NCI-H187 treated with DMSO at 0.1 percent for 48 hours (cell line): Measurements from ENCODE around the gene DOCK1.

Experiments used
- DNase-seq: peaks from one replicate; lab custom pipeline; 2025; lab: John Stamatoyannopoulos, UW

Gene DOCK1

DNA sequence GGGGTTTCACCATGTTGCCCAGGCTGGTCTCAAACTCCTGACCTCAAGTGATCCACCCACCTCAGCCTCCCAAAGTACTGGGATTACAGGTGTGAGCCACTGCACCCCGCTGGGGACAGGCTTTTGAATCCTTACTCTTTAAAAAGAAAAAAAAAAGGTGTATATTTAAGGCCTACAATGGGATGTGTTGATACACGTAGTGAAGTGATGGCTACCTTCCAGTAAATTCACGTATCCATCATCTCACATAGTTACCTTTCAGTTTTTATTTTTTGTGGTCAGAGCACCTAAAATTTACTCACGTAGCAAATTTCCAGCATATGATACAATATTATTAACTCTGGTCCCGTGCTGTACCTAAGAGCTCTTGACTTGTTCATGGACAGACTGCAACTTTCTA lies 410.7 kb downstream of the DOCK1 start:
- no peak for DNase-seq

DNA sequence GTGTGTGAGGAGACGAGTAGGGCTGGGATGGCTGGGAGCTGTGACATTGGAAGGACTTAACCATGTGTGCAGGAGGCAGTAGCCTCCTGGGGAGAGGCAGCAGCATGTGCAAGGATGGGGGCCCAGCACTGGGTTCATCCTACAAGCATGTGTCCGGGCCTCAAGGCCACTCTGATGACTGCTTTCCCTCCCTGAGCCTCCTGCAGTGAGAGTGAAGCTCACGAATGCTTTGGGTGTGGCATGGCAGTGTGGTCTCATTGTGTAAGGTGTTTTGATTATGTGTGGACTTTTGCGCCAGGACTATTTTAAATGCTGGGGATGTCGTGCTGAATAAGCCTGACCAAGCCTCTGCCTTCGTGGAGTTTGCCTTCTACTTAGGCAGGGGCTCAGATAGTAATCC lies 413.2 kb downstream of the DOCK1 start:
- no peak for DNase-seq

DNA sequence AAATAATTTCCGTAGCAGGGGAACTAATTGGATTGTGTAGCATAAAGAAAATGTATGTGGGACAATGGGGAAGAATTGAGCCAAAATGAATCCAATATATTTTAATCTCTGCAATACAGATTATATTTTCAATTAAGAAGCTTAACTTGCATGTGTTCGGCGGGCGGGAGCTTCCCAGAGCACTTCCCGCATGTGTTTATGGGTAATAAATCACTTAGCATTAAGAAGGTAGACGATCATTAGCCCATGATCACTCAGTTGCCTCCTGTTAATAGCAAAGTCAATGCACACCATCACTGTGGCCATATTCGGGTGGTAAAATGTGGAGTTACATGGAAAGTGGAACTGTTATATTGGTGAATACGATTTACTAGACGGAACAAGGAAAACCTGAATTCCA lies 414.0 kb downstream of the DOCK1 start:
- DNase-seq: no peak

DNA sequence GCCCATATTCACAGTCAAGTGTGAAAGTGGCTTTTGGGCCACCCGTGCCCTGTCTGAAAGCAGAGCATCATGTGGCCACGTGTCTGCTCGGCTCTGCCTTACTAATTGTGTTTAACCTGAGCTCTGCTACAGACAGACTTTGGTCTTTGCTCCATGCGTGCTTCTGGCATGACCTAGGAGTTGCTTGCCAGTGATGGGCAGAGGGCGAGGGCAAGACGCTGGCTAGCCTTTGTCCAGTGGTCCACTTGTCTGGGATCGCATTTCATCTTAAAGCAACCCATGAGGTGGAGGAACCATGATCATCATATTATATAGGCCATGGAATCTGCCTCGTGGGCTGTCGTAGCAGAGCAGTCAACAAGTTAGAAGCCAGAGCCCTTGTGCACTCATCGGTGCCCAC lies 414.5 kb downstream of the DOCK1 start:
- DNase-seq: no peak

DNA sequence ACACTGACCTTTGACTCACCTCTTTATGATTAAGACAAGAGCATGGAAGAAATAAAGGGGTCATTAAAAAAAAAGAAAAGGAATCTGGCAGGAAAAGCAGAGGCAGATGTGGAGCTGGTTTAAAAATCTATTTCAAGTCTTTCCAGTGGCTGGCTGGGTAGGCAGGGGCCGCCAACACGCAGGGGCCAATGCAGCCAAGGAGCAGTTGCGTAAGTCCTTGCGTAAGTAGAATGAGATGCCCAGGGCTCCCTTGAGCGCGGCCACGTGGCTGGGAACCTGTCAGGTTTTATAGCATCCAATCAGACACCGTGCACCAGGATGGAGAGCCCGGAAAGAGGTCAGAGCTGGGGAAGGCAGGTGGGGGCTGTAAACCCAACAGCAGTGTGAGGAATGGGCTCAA lies 414.9 kb downstream of the DOCK1 start:
- no peak for DNase-seq

DNA sequence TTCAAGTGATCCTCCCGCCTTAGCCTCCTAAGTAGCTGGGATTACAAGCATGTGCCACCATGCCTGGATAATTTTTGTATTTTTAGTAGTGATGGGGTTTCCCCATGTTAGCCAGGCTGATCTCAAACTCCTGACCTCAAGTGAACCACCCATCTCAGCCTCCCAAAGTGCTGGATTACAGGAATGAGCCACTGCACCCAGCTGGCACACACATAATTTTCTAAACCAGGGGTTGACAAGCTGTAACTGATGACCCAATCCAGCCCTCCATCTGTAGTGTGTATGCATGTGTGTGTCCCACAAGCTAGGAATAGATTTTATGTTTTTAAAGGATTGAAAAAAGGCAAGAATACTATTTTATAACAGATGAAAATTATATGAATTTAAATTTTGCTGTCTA lies 417.1 kb downstream of the DOCK1 start:
- DNase-seq: no peak

DNA sequence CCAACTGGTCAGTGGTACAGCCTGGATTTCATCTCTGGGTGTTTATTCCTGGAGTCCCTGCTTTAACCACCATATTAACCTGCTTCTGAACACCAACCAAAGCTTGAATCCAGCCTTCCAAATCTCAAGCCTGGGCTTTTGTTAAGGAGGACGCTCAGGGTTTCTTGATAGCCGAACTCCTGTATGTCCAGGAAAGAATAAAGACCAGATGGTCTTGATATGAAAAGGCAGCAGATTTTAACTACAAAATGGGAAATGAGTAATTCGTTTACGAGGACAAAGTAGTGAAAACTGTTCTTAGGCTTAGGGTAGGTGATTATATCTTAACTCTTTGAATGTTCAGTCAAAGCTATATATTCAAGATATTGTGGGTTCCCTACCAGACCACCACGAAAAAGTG lies 420.3 kb downstream of the DOCK1 start:
- DNase-seq: no peak

DNA sequence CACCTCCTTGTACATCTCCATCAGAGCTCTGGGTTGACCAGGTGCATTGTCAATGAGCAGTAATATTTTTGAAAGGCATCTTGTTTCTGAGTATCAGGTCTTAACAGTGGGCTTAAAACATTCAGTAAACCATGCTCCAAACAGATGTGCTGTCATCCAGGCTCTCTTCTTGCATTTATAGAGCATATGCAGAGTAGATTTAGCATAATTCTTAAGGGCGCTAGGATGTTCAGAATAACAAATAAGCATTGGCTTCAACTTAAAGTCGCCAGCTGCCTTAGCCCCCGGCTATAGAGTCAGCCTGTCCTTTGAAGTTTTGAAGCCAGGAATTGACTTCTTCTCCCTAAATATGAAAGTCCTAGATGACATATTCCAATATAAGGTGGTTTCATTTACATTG lies 421.7 kb downstream of the DOCK1 start:
- no peak for DNase-seq

DNA sequence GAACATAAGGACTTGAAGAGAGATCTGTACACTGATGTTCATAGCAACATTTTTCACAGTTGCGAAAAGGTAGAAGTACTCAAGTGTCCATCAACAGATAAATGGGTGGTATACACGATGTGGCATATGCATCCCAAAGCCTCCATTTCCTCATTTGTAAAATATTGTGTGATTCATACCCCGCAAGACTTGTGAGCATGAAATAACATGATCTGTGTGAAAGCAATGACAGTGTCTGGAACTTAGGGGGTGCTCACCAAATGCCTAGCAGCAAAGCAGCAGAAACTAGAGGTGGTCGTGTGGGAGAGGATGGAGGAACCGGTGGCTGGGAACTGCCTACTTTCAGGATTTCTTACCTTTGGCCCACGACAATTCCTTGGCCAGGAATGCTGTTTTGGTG lies 426.5 kb downstream of the DOCK1 start:
- no peak for DNase-seq

DNA sequence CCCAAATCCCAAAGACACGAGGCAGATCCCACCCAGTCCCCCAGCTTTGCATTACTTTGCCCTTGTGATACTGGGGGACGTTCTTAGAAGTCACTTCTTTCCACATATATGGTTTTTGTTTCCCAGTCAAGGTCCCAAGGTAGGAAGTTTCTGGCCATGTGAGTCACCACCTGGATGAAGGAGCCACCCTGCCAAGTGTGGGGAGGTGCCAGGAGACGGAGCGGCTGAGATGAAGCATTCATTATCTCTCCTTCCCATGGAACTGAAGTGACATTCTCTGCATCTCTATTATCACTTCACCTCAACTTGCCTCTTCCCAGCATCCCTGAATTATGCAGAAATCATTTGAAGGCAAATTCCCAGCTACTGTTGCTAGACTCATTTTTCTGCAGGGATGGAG lies 427.4 kb downstream of the DOCK1 start:
- no peak for DNase-seq

DNA sequence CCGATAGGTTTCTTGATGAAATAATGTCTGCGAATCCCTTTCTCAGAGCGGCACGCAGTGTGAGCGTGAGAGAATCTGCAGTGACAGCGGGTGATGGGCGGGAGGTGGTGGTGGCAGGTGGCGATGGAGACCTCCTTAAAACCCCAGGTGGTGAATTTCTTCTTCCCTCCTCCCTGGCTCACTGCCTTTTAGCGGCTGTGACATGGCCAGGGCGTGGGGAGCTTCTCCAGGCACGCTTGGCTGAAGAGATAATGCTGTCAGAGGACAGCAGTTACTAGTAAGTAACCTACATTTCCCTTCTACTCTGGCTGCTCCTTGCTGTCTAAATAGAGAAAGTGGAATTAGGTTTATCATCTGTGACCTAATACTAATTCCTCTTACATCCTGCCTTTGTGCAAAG lies 432.6 kb downstream of the DOCK1 start:
- DNase-seq: no peak

DNA sequence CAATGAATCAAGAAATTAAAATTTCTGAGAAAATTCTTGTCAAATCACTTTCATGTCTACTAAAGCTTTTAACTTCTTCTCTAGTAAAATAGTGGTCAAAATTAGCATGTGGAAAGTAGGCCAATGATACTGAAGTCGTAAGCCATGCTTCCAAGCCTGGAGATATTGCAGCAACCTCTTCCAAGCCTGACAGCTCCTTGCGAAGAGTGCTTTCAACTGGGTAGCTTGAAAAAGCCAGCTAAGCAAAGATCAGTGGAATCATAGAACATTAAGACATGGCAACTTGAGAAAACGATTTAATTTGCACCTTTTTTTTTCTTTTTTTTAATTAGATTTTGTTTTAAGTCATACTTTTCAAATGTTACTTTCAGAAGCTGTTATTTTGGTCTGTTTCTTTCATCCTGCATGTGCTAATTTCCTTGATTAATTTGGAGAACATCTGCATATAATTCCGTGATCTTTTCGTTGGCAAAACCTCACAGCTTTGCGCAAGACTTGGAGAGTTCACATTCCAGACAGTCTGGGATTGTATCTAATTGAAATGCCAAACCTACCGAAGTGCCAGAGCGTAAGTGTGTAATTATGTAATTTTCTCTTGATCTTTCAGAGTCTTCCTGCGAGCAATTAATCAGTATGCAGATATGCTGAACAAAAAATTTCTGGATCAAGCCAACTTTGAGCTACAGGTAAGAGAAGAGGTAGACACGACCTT lies 433.3 kb downstream of the DOCK1 start:
- no peak for DNase-seq

DNA sequence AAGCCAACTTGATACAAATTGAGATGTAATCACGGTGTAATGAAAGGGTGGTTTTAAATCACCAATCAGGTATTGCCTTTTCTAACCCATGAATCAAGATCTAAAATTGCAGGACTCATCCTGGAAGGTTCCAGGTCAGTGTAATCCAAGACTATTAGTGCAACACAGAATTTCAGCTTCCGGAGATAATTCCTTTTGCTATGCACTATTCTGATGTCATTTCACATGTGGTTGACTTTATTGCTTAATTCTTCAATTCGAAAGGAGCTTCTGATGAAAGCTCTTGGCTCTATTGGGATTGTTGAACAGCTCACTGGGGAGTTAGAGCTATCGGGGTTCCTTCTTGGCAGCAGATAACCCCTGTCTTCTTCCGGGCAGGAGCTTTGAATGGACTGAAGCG lies 438.6 kb downstream of the DOCK1 start:
- no peak for DNase-seq

DNA sequence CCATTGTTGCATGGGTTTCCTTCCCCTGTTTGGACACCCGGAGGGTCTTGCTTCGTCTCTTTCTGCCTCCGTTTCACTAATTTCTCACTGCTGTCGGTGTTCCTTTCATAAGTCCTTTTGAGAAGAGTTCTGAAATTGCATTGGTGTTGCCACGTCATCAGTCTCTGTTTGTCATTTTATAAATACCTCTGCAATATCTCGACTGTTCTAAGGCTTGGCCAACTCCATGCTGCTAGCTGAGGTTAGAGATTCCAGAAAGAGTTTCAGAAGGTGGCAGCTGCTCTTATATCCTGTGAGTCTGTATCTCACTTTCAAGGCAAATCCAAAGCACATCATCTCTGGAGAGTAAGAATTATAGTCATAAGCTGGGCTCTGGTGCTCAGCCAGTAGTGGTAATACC lies 439.1 kb downstream of the DOCK1 start:
- no peak for DNase-seq

DNA sequence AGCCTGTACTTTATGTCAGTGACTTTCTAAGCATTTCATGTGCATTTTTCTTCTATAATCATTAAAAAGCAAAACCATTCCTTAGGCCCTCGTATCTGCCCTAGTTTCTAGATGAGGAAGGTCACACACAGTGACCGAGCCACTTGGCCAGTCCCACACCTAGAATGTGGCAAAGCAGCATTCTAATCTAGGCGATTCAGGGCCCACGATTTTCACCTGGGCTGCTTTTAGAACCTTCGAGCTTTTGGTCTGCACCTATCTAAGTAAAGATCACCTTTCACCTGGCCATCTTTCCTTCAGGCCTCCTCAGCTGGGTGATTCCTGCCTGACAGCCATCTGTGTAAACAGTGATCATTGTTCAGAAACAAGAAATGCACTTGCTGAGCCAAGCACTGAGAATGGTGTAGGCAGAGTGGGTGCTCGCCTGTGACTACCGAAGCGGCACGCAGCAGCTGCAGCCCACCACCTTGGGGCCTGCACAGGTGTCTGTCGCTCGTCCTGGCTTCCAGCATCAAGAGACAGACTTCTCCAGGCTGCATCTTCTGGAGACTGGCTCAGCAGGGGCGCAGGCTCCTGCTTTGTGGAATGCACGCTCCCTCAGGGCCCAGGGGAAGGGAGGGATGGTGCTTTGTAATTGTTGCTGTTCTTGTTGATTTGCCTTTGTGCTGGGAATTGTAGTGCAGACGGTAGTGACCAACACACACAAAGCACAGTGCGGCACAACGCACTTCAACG lies 440.2 kb downstream of the DOCK1 start:
- no peak for DNase-seq

DNA sequence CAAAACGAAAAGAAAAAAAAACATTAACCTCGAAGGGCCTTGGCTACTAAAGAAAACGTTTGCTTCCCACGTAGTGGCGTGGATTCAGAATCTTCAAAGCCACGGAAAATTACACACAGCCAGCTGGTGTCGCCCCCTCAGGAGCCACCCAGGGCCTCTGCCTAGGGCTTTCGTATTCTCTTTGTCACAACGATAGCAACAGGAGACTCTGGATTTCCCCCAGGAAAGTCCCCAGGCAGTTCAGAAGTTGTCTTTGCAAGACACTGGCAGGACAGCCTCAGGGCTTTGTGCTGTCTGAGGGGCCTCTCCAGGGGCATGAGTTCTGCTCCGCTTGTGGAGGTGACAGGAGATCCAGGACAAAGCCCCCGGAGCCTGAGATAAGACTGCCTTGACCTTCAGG lies 441.4 kb downstream of the DOCK1 start:
- no peak for DNase-seq

DNA sequence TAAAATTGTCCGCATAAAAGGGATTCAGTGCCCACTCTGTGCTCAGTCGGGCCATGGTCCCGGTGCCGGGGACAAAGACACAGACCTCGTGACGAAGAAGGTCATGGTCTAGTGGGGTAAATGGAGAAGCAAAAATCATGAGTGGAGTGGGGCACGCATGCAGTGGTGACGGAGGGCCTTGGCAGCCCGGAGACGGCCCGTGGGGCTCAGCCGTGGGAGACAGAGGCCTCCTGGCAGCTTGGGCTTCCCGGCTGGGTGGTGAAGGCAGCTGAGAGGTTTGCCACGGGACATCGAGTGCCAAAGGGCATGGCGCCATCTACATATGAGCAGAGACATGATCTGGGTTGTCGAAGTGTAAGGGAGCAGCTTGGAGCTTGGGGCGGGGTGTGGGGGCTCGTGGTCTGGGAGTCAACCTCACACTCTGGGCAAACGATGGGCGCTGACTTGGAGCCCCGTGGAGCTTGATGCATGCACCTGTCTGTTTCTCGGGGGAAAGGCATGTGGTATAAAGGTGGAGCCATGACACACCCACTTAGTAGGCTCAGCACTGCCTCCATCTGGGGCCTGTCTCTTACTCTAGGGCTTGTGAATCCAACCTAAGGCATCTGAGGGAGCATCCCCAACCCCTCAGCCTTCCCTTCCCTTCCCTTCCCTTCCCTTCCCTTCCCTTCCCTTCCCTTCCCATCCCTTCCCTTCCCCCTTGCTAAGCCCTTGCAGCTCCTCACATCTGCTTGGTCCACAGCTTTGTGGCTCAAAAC lies 442.2 kb downstream of the DOCK1 start:
- no peak for DNase-seq

DNA sequence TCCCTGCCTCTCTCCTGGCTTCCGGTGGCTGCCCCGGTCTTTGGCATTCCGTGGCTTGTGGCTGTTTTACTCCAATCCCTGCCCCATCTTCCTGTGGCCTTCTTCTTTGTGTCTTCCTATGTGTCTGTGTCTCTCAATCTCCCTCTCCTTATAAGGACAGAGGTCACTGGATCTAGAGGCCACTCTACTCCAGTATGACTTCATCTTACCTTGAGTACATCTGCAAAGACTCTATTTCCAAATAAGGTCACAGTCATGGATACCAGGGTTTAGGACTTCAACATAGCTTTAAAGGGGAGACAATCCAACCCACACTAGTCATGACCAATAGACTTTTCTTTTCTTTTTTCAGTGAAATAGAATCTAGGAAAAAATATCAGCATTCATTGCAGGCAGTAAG lies 444.5 kb downstream of the DOCK1 start:
- no peak for DNase-seq

DNA sequence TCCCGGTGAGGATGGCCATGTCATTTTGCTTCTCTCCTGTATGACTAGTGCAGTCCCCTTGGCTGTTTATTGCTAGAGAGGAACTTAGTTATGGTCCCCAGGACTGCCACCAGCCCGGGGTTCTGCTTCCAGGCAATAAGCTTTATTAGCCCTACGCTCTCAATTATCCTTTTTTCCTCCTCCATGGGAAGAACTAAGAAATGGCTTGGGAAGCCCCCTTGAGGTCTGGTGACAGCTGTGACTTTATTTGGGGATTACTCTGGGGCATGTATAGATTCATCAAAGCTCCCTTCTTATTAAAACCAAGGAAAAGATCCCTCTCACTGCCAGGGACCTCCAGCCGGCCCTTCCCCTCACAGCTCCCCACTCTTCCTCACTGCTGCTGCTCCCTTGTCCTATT lies 446.3 kb downstream of the DOCK1 start:
- no peak for DNase-seq

DNA sequence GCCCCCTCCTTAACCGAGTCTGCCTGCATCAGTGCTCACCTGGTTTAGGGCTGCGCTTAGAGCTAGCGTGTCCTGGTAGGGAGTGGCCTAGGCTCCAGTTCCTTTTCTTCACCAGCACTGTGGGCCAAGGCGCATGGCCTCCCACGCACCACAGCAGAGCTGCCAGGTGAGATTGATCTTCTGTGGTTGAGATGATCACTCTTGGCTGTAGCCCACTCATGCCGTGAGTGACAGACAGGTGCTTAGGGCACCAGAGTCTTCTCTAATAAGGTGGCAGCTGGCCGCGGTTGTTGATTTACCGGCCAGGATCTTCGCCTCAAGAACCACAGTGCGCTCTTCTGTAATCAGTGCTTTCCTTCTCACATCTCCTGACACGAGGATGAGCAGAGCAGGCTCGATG lies 448.3 kb downstream of the DOCK1 start:
- DNase-seq: no peak

DNA sequence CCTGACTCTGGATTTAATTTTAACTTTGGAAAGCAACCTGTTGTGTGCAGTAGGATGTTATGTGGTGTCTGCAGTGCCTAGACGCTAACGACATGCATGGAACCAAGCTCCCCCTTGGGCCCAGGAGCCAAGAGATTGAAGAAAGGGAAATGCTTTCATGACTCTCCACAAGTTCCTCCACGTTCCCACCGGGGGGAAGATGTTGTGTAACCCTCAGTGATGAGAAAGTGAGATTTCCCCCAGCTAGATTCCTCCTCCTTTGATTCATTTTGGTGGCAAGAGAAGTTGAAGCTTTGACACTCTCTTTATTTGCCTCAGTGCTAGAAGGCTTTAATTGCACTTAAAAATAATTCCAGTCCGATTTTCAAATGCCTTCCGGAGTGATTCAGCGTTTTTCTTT lies 449.0 kb downstream of the DOCK1 start:
- no peak for DNase-seq

DNA sequence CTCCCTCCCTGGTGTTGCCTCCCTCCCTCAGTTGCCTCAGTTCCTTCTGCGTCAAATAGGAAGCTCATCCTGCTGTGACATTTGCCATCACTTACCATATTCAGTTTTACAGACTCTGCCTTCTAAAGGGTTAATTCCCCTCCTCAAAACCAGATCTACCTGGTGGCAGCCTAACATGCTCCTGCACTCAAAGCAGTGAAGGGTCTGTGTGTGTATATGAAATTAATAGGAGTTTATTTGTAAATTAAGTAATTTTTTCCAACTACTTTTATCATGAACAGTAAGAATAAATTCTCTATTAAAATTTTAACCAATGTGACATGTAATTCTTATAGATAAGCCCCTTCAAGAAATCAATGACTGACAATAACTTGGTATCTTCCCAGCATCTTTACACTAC lies 449.8 kb downstream of the DOCK1 start:
- no peak for DNase-seq

DNA sequence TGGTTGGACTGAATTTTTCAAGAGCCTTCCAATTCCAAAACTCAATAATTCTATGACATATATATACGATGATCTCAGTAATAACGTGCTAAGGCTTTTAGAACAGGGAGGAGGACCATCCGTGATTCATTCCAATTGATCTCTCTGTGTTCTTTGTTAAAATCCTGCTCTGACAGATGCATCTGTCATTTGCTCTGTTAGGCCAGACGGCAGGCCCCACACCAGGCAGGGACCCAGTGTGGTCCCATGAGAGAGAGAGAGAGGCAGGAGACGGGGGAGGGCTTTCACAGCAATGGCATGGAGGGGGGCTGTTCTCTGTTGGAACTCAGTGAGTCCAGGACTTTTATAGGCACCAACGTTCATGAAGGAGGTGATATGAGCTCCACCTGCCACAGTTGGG lies 451.1 kb downstream of the DOCK1 start:
- DNase-seq: no peak
